ENCODE data around the gene TUBGCP6. TPM values are rescaled to one million over a fixed set of nuclear protein-coding genes. Genes with fewer than 3 reads are reported as not detected.

The TUBGCP6 gene
- polyA plus RNA-seq, 1 donor from 2014 or later = 74.5 TPM

DNA sequence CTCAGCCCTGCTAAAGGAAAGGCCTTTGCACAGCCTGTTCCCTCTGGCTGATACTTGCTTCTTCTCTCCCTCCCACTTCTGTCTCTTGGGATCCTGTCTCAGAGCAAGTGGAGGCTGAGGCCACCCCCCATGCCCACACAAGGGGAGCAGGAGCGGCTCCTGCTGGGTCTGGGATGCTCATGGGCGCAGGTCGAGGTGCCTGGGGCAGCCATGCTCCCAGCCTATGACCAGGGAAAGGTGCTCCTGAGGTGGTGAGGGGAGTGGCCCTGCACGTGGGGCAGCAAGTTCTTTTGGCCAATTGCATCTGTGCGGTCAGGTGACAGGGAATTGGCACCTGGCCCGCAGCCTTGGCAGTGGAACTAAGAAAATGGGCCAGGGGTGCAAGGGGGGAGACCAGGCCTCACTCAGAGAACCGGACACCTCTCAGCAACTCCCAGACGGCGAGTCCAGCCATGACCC, 23.9 kb upstream of the TUBGCP6 start:
- no peaks in the 10 kb centered on the region for H3F3A ChIP-seq (ENCODE audit: insufficient read depth, low read length, poor library complexity, severe bottlenecking)
- no peaks in the 10 kb centered on the region for H3K79me2 ChIP-seq (replicated peaks; ENCODE audit: insufficient read depth, low read length)
- no peak overlapping the region for H2AFZ ChIP-seq (ENCODE audit: low read depth, low read length)
- H3K4me3 ChIP-seq (ENCODE audit: low read length) = no peak overlapping the region
- H3K27ac ChIP-seq (ENCODE audit: low read length) = no peak overlapping the region
- no peak for TF ChIP-seq MXI1 (conservative IDR thresholded peaks at IDR 0.05; ENCODE audit: poor library complexity, severe bottlenecking)
- TF ChIP-seq, protein P1, sequence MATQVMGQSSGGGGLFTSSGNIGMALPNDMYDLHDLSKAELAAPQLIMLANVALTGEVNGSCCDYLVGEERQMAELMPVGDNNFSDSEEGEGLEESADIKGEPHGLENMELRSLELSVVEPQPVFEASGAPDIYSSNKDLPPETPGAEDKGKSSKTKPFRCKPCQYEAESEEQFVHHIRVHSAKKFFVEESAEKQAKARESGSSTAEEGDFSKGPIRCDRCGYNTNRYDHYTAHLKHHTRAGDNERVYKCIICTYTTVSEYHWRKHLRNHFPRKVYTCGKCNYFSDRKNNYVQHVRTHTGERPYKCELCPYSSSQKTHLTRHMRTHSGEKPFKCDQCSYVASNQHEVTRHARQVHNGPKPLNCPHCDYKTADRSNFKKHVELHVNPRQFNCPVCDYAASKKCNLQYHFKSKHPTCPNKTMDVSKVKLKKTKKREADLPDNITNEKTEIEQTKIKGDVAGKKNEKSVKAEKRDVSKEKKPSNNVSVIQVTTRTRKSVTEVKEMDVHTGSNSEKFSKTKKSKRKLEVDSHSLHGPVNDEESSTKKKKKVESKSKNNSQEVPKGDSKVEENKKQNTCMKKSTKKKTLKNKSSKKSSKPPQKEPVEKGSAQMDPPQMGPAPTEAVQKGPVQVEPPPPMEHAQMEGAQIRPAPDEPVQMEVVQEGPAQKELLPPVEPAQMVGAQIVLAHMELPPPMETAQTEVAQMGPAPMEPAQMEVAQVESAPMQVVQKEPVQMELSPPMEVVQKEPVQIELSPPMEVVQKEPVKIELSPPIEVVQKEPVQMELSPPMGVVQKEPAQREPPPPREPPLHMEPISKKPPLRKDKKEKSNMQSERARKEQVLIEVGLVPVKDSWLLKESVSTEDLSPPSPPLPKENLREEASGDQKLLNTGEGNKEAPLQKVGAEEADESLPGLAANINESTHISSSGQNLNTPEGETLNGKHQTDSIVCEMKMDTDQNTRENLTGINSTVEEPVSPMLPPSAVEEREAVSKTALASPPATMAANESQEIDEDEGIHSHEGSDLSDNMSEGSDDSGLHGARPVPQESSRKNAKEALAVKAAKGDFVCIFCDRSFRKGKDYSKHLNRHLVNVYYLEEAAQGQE (IDR thresholded peaks at IDR 0.05; ENCODE audit: borderline replicate concordance) = no peak
- no peaks in the 10 kb centered on the region for H3K27me3 ChIP-seq (ENCODE audit: insufficient read depth, low read depth, low read length)
- H3K36me3 ChIP-seq (ENCODE audit: insufficient read depth, low read length) = no peaks in the 10 kb centered on the region
- H3K4me2 ChIP-seq (ENCODE audit: low read length) = no peak overlapping the region
- no peaks in the 10 kb centered on the region for H3K9me3 ChIP-seq (ENCODE audit: low read length)
- no peaks in the 10 kb centered on the region for H4K20me1 ChIP-seq (ENCODE audit: insufficient read depth)
- no peak overlapping the region for H3K9ac ChIP-seq (ENCODE audit: low read length)
- H3K9me2 ChIP-seq (ENCODE audit: insufficient read depth, low read length) = no peaks in the 10 kb centered on the region

GRCh38 chr22:50267591-50268390, 23.0 kb upstream of the TUBGCP6 start:
- H4K20me1 ChIP-seq (ENCODE audit: insufficient read depth) = no peaks in the 10 kb centered on the region
- H3K36me3 ChIP-seq (ENCODE audit: insufficient read depth, low read length) = no peaks in the 10 kb centered on the region
- H3K79me2 ChIP-seq (replicated peaks; ENCODE audit: insufficient read depth, low read length) = no peaks in the 10 kb centered on the region
- no peak overlapping the region for H3K9ac ChIP-seq (ENCODE audit: low read length)
- no peaks in the 10 kb centered on the region for H3K9me3 ChIP-seq (ENCODE audit: low read length)
- H3K27me3 ChIP-seq (ENCODE audit: insufficient read depth, low read depth, low read length) = no peaks in the 10 kb centered on the region
- no peak overlapping the region for H3K4me3 ChIP-seq (ENCODE audit: low read length)
- H3K27ac ChIP-seq (ENCODE audit: low read length) = no peak overlapping the region
- H2AFZ ChIP-seq (ENCODE audit: low read depth, low read length) = no peak overlapping the region
- H3K9me2 ChIP-seq (ENCODE audit: insufficient read depth, low read length) = no peaks in the 10 kb centered on the region
- no peaks in the 10 kb centered on the region for H3F3A ChIP-seq (ENCODE audit: insufficient read depth, low read length, poor library complexity, severe bottlenecking)
- TF ChIP-seq RAD21 (conservative IDR thresholded peaks at IDR 0.05) = no peak
- no peak for TF ChIP-seq EZH2 (IDR thresholded peaks at IDR 0.05; ENCODE audit: borderline replicate concordance, insufficient read depth, low read length, poor library complexity, severe bottlenecking)
- TF ChIP-seq, protein P1 (IDR thresholded peaks at IDR 0.05; ENCODE audit: borderline replicate concordance) = no peak
- no peak for TF ChIP-seq TAF1 (IDR thresholded peaks at IDR 0.05; ENCODE audit: low read depth)
- no peak for TF ChIP-seq SMC3 (conservative IDR thresholded peaks at IDR 0.05; ENCODE audit: poor library complexity)
- TF ChIP-seq MXI1 (conservative IDR thresholded peaks at IDR 0.05; ENCODE audit: poor library complexity, severe bottlenecking) = no peak
- TF ChIP-seq EP300 (conservative IDR thresholded peaks at IDR 0.05; ENCODE audit: poor library complexity, severe bottlenecking) = no peak
- no peak for TF ChIP-seq CTCF (IDR thresholded peaks at IDR 0.05; ENCODE audit: poor library complexity, severe bottlenecking)
- TF ChIP-seq POLR2AphosphoS5 (IDR thresholded peaks at IDR 0.05) = no peak
- H3K4me2 ChIP-seq (ENCODE audit: low read length) = no peak overlapping the region

Measured in neural cell (in vitro differentiated cells).